Thoracic aorta (tissue), 2 donors: ENCODE results near the gene MAN1C1. TPM values are rescaled to one million over a fixed set of nuclear protein-coding genes. Genes with fewer than 3 reads are reported as not detected.

Experiments
- ATAC-seq: fragments of 150-250 bp; one replicate; pipeline ENCODE4 v1.8.0; 2017; ENCODE audit warnings: low read depth; ENCODE audit not compliant: insufficient number of reproducible peaks, low FRiP score
- DNase-seq: peaks from one replicate; pipeline ENCODE4 v3.0.0-alpha.2; 2020; ENCODE audit warnings: low spot score
- H3K27ac ChIP-seq, 2 donors: fragments of 200-600 bp; sonication (generic); 1 replicate in 1 of 2; 2 replicates in 1 of 2; pipeline ENCODE4 v1.5.1; 2016; ENCODE audit warnings: mild to moderate bottlenecking in 2 of 2, moderate library complexity in 2 of 2
- H3K27me3 ChIP-seq: fragments of 200-600 bp; sonication (generic); replicated peaks from 2 replicates; pipeline ENCODE4 v1.6.0; 2016; ENCODE audit warnings: mild to moderate bottlenecking; ENCODE audit not compliant: insufficient read depth
- H3K36me3 ChIP-seq: fragments of 200-600 bp; sonication (generic); one replicate; pipeline ENCODE4 v1.5.1; 2016
- H3K4me1 ChIP-seq, 2 donors: fragments of 200-600 bp; sonication (generic); 1 replicate in 1 of 2; 2 replicates in 1 of 2; pipeline versions ENCODE4 v1.5.1 to v1.6.0; 2016; ENCODE audit warnings: low read depth in 2 of 2, mild to moderate bottlenecking in 1 of 2; ENCODE audit not compliant: control insufficient read depth in 1 of 2
- H3K4me3 ChIP-seq: fragments of 200-600 bp; sonication (generic); 2 replicates; pipeline ENCODE4 v1.5.1; 2016; ENCODE audit warnings: mild to moderate bottlenecking
- H3K9me3 ChIP-seq: fragments of 200-600 bp; sonication (generic); 2 replicates; pipeline ENCODE4 v1.5.1; 2016
- CTCF ChIP-seq: fragments of 200-600 bp; sonication (generic); IDR thresholded peaks from one replicate; pipeline ENCODE4 v1.5.1; 2019; ENCODE audit warnings: antibody characterized with exemption
- total RNA-seq, 2 donors: library from RNA; depleted of rRNA; stranded (reverse); fragments of >200 nt; gene quantifications; one replicate each; pipeline versions ENCODE4 v1.1.0 to v1.2.3, GENCODE V29; 2016

Gene MAN1C1
- total RNA-seq, 2 donors from 2014 or later: 21.0 to 26.0 TPM

GRCh38 chr1:25826571-25826970, 210.0 kb downstream of the MAN1C1 start:
- peaks cover 57% of the 10 kb centered on the region for H3K36me3 ChIP-seq

GRCh38 chr1:25828491-25828890, 211.9 kb downstream of the MAN1C1 start:
- Histone ChIP-seq H3K4me3 (no peak overlapping the region), H3K9me3 (no peaks in the 10 kb centered on the region), H3K36me3 (peaks cover 75% of the 10 kb centered on the region), H3K4me1 (no peaks in the 10 kb centered on the region), H3K27ac (no peak overlapping the region), H3K27me3 (no peaks in the 10 kb centered on the region)
- ATAC-seq (no peak), DNase-seq (no peak)
- TF ChIP-seq CTCF: no peak

More at GRCh38 chr1:25826571-25826970, 210.0 kb downstream of the MAN1C1 start:
- DNase-seq: no peak
- Histone ChIP-seq H3K9me3 (no peaks in the 10 kb centered on the region), H3K4me3 (no peak overlapping the region), H3K4me1 (peaks cover 6 to 14% of the 10 kb centered on the region in 2 donors), H3K27ac (no peak overlapping the region), H3K27me3 (no peaks in the 10 kb centered on the region)
- no peak for ATAC-seq
- no peak for TF ChIP-seq CTCF

- Histone ChIP-seq H3K4me3 (no peak overlapping the region), H3K4me1 (no peaks in the 10 kb centered on the region), H3K9me3 (no peaks in the 10 kb centered on the region), H3K36me3 (peaks cover 75% of the 10 kb centered on the region), H3K27me3 (no peaks in the 10 kb centered on the region), H3K27ac (no peak overlapping the region)
- no peak for DNase-seq
- no peak for ATAC-seq
- TF ChIP-seq CTCF: no peak
Measured at GRCh38 chr1:25829046-25829445, 212.5 kb downstream of the MAN1C1 start.

GRCh38 chr1:25831569-25832196, 215.1 kb downstream of the MAN1C1 start:
- H3K27ac ChIP-seq: no peak overlapping the region
- H3K36me3 ChIP-seq: peaks cover 65% of the 10 kb centered on the region
- peaks cover 0 to 16% of the 10 kb centered on the region in 2 donors for H3K4me1 ChIP-seq
- no peaks in the 10 kb centered on the region for H3K9me3 ChIP-seq
- no peaks in the 10 kb centered on the region for H3K27me3 ChIP-seq
- no peak overlapping the region for H3K4me3 ChIP-seq
- DNase-seq: no peak
- no peak for TF ChIP-seq CTCF
- no peak for ATAC-seq

DNA sequence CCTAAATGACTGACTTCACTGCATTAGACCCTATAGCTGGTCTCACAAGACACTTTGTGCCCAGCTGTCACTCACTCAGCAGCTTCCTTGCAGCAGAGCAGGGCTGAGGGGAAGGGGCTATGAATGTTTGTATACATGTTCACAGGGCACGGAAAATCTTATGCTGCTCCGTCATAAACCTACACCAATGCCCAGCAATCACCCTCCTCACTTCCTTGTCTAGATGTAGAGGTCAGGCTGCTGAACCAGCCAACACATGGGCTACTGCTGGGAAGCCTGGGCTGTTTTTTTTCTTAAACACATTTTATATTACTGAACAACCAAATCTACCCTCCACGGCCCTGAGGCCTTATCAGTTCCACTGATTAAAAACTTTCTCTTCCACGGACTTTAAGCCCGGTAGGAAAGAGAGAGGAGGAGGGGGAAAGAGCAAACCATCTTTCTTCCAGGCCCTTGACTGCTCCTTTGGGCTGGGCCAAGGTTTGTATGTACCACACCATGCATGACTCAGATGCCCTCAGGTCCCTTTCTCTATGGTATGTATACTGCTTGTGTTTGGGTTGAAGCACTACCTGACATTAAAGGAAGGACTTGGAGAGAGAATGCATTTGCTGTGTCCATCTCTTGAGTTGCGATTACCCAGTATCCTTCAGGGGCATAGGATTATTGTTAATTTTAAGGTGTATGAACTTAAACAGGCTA, 215.9 kb downstream of the MAN1C1 start:
- Histone ChIP-seq H3K27ac (no peak overlapping the region), H3K4me3 (no peak overlapping the region), H3K9me3 (no peaks in the 10 kb centered on the region), H3K36me3 (peaks cover 57% of the 10 kb centered on the region), H3K27me3 (no peaks in the 10 kb centered on the region), H3K4me1 (peaks cover 0 to 18% of the 10 kb centered on the region in 2 donors)
- no peak for DNase-seq
- ATAC-seq: no peak
- no peak for TF ChIP-seq CTCF
